Neutrophil (primary cell): Measurements from ENCODE around the gene IL1R2.

ENCODE experiments used
- H3K27ac ChIP-seq: fragments of 200-600 bp; sonication (generic); 2 replicates; pipeline ENCODE4 v1.5.1; 2016; ENCODE audit warnings: mild to moderate bottlenecking, moderate library complexity
- H3K27me3 ChIP-seq: fragments of 200-600 bp; sonication (generic); 2 replicates; pipeline ENCODE4 v1.6.0; 2016; ENCODE audit warnings: mild to moderate bottlenecking
- H3K36me3 ChIP-seq: fragments of 200-600 bp; sonication (generic); 2 replicates; pipeline ENCODE4 v1.5.1; 2017
- H3K4me1 ChIP-seq, 2 experiments: fragments of 200-600 bp in 1 of 2; sonication (generic) in 1 of 2; 1 replicate in 1 of 2; 2 replicates in 1 of 2; pipeline versions ENCODE4 v1.5.1 to v1.6.1; 2013 to 2016; ENCODE audit warnings: low read depth in 1 of 2, low read length in 1 of 2, mild to moderate bottlenecking in 1 of 2, moderate library complexity in 1 of 2; ENCODE audit not compliant: control insufficient read depth in 1 of 2, insufficient read depth in 1 of 2
- H3K4me3 ChIP-seq, 2 experiments: fragments of 200-600 bp in 1 of 2; sonication (generic) in 1 of 2; 1 replicate in 1 of 2; 2 replicates in 1 of 2; pipeline ENCODE4 v1.5.1; 2013 to 2016; ENCODE audit warnings: low read depth in 1 of 2, low read length in 1 of 2, mild to moderate bottlenecking in 1 of 2, moderate library complexity in 1 of 2
- H3K9me3 ChIP-seq: fragments of 200-600 bp; sonication (generic); 2 replicates; pipeline ENCODE4 v1.5.1; 2016
- CTCF ChIP-seq: fragments of 200-600 bp; sonication (generic); IDR thresholded peaks from 2 replicates; pipeline ENCODE4 v1.5.1; 2016; ENCODE audit warnings: antibody characterized with exemption

IL1R2 gene

GRCh38 chr2:101975171-101975870 lies 16.4 kb upstream of the IL1R2 start:
- peaks cover 25 to 32% of the 10 kb centered on the region in 2 experiments for H3K4me1 ChIP-seq
- no peak for TF ChIP-seq CTCF

GRCh38 chr2:101976891-101977290 lies 14.9 kb upstream of the IL1R2 start:
- peaks cover 22 to 26% of the 10 kb centered on the region in 2 experiments for H3K4me1 ChIP-seq
- H3K4me3 ChIP-seq, result no peak overlapping the region
- H3K27me3 ChIP-seq, result no peaks in the 10 kb centered on the region
- no peaks in the 10 kb centered on the region for H3K36me3 ChIP-seq
- TF ChIP-seq CTCF, result no peak
- H3K27ac ChIP-seq, result no peak overlapping the region
- no peaks in the 10 kb centered on the region for H3K9me3 ChIP-seq

More at GRCh38 chr2:101975171-101975870, 16.4 kb upstream of the IL1R2 start:
- H3K4me3 ChIP-seq, result no peak overlapping the region
- no peaks in the 10 kb centered on the region for H3K9me3 ChIP-seq
- H3K27me3 ChIP-seq, result no peaks in the 10 kb centered on the region
- H3K36me3 ChIP-seq, result no peaks in the 10 kb centered on the region
- H3K27ac ChIP-seq, result no peak overlapping the region

GRCh38 chr2:101980368-101980767 lies 11.4 kb upstream of the IL1R2 start:
- Histone ChIP-seq H3K36me3 (peaks cover 8% of the 10 kb centered on the region), H3K4me3 (no peak overlapping the region), H3K27me3 (no peaks in the 10 kb centered on the region), H3K27ac (no peak overlapping the region), H3K9me3 (no peaks in the 10 kb centered on the region), H3K4me1 (no peaks in the 10 kb centered on the region)
- TF ChIP-seq CTCF, result no peak

- H3K4me3 ChIP-seq, result no peak overlapping the region
- H3K27me3 ChIP-seq, result no peaks in the 10 kb centered on the region
- no peak overlapping the region for H3K27ac ChIP-seq
- peaks cover 8% of the 10 kb centered on the region for H3K36me3 ChIP-seq
- H3K4me1 ChIP-seq, result no peaks in the 10 kb centered on the region
- H3K9me3 ChIP-seq, result no peaks in the 10 kb centered on the region
- no peak for TF ChIP-seq CTCF
Measured at GRCh38 chr2:101981066-101981465, 10.7 kb upstream of the IL1R2 start.

GRCh38 chr2:101981504-101981903 lies 10.3 kb upstream of the IL1R2 start:
- Histone ChIP-seq H3K27me3 (no peaks in the 10 kb centered on the region), H3K4me1 (no peaks in the 10 kb centered on the region), H3K9me3 (no peaks in the 10 kb centered on the region), H3K36me3 (peaks cover 8% of the 10 kb centered on the region), H3K27ac (no peak overlapping the region), H3K4me3 (no peak overlapping the region)
- no peak for TF ChIP-seq CTCF
